ENCODE results near the gene STK24.
A peak's percentile ranks its signal among the peaks of the same experiment; 100 is the strongest.
"Not testable (repeated sequence)": the region's sequence is repeated elsewhere in the genome, so short reads cannot be mapped to it uniquely, and the experiment has no call there.

The STK24 gene

DNA sequence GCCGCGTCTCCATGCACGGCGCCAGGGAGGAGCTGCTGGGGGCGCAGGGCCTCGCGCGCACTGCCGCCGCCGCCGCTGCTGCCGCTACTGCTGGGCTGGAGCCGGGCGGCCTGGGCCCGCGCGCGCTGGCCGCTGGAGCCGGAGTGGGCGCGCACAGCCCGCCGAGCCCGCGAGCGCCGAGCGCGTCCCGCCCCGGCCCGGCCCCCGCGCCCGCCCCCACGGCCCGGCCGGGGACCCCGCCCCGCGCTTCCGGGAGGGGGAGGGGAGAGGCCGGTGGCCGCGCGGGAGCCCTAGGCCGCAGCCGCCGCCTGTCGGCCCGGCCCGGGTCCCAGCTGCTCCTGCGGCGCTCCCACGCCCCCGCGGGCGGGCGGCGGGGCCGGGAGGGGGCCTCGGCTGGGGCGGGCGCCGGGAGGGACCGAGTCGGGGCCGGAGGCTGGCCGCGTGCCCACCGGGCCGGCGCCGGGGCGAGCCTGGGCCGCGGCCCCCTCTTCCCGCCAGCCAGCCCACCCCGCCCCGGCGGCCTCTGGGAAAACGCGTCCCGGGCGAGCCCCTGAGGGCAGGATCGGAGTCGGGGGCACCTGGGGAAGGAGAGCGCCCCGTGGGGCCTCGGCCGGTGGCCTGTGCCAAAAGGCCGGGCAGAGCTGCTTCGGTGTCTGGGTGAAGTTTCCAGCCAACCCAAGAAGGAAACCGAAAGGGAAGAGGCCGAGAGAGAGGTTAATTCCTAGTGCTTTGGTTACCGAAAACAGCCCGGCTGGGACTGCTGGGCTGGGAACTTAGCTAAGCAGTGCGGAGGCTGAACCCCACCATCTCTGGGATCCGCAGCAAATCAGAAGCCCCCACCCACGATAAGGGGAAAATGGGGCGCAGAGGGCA is at the start of gene STK24:
Gene STK24 (minus strand): TSS at position 145 of the 873 bp plus-strand sequence. CDS start 321 bp downstream, outside the sequence.
- peak; percentile 85 for DNase-seq (ENCODE audit: low read depth)

DNA sequence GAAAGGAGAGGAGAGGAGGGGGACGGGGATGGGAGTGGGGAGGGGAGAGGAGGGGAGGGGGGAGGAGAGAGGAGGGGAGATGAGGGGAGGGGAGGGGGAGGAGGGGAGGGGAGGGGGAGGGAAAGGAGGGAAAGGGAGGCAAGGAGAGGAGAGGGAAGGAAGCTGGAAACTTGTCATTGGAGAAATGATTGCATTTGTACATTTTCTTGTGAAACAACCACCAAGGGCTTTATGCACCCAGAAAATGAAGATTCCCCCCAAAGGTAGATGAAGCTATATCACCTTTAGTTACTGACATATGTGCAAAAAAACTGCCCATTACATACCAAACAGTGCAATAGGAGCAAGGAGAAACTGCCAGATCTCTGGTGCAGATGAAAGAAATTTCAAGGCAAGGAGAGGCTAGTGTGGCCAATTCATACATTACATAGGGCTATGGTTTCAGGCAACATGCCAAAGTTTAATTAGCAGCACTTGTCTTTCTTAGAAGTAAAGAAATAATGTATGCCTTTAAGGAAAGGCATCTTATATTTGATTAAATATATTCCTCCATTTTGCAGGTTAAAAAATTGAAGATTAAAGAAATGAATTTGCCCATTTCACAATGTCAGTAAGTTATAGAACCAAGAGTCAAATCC is 49.5 kb upstream of the STK24 start:
- no peak for DNase-seq (ENCODE audit: low read depth)

DNA sequence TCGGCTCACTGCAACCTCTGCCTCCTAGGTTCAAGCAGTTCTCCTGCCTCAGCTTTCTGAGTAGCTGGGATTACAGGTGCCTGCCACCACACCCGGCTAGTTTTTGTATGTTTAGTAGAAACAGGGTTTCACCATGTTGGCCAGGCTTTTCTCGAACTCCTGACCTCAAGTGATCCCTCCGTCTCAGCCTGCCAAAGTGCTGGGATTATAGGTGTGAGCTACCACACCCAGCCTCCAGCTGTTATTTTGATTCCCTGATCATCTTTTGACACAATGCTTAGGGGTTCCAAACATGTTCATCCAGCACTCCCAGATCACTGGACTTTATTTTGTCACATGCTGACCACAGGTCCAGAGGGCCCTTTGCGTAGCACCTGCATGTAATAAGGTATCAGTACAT is 47.7 kb upstream of the STK24 start:
- DNase-seq (ENCODE audit: low read depth), result not testable (repeated sequence)

DNA sequence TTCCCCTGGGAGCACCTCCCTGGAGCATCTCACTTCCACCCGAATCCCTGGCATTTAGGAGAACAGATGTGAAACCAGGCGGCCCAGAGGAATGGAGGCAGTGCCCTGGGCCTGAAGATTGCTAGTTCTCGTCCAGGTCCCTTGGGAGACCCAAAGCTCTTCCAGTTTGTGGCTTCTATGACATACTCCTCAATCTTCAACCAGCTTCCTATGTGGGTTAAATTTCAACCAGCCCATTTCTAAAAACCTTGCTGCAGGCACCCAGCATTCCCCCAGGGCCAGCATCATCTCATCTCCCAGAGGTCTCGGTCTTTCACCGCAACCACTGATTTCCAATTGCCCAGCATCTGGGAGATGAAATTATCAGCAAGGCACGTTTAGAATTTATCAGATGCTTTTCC is 46.0 kb upstream of the STK24 start:
- DNase-seq (ENCODE audit: low read depth), result no peak

DNA sequence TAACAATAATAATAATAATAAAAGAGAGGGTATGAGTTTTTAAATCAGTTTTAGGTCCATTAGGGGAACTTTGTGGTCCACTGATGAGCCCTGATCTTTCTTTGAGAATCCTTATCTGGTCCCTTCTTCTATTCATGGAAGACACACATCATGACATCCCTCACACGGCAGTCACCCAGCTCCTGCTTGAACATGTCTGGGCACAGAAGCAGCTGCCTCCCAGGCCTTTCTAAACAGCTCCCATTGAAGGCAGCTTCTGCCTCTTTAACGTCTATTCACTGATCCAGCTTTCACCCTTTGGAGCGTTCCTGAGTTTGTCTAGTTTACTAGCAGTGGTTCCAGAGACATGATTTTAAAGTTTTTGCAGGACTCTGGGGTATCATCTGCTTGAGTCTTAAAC is 42.6 kb upstream of the STK24 start:
- DNase-seq (ENCODE audit: low read depth), result no peak

DNA sequence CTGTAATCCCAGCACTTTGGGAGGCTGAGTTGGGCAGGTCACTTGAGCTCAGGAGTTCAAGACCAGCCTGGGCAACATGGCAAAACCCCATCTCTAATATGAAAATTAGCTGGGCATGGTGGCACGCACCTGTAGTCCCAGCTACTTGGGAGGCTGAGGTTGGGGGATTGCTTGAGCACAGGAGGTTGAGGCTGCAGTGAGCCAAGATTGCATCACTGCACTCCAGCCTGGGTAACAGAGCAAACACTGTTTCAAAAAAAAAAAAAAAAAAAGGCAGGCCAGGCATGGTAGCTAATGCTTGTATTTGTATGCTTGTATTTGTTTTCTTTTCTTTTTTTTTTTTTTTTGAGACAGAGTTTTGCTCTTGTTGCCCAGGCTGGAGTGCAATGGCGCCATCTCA is 38.7 kb upstream of the STK24 start:
- not testable (repeated sequence) for DNase-seq (ENCODE audit: low read depth)

DNA sequence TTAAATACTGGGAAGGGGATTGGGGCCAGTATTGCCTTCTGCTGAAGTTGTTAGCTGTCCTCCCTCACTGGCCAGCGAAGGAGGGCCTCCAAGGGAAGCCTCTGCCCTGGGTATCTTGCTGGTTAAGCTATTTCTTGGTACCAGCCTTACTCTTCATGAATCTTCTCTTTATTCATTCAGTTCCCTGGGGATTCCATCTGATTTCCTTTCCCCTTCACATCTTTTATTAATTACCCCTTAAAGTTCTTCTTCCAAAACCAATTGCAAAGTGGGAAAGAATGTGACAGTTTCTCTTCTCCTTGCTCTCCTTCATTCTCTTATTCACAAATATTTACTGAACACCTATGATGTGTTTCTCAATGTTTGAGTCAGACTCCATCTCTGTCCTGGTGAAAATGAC is 36.7 kb upstream of the STK24 start:
- no peak for DNase-seq (ENCODE audit: low read depth)

DNA sequence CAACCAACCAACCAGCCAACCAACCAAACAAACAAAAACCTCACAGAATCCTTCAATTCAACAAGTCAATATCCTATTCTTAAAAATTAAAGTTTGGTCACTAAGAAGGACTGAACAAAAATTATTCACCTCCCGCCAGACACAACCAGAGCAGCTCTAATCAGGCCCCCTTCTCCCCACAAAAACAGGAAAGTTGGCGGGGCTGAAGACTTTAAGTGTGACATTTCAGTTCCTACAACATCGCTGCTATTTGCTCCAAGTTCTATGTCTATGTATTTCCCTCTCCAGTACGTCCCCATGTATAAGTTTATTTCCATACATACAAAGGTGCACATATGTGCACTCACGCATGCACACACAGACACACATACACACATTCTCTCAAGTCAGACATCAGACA is 32.8 kb upstream of the STK24 start:
- no peak for DNase-seq (ENCODE audit: low read depth)

DNA sequence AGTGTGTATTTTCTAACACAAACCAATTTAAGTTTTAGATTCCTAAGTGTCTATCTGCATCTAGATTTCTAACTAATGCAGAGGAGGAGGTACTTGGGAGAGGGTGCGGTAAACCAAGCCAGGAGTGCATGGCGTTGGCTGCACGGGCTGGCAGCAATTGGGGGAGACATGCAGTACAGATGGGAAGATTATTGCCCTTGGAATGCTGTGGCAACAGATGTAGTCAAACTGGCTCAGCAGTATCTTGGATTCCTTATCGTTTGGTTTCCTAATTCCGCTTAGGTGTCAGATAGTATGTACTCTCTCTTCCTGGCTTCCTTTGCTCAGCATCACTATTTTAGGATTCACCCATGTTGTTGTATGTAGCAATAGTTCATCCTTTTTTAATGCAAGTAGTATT is 29.4 kb upstream of the STK24 start:
- DNase-seq (ENCODE audit: low read depth), result no peak

DNA sequence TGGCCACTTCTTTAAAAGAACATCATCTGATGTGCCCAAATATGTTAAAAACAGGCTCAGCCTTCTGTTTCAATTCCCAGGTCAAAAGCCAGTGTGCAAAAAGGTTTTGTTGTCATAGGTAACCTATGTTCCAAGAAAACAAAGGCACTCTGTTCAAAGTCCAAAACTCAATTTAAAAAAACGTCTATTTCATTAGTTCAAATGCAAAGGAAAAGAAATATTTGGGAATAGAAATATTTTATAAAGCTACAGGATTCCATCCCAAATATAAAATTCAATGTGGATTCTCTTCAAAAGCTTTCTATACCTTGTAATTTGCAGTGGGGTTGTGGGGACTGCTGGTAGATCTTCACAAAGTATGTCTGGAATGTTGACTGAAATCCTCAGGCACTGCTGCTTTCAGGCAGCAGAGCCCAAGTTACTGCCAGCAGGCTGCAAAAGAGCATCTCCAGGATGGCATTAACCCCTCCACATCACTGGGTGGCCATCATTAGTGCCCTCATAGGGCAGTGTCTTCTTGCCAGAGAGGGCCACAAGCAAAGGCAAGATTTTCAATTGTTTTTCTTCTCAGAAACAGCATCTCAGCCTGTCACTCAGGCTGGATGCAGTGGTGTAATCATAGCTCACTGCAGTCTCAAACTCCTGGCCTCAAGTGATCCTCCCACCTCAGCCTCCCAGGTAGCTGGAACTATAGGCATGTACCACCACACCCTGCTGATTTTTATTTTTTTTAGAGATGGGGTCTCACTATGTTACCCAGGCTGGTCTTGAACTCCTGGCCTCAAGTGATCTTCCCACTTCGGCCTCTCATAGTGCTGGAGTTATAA is 22.8 kb upstream of the STK24 start:
- no peak for DNase-seq (ENCODE audit: low read depth)

DNA sequence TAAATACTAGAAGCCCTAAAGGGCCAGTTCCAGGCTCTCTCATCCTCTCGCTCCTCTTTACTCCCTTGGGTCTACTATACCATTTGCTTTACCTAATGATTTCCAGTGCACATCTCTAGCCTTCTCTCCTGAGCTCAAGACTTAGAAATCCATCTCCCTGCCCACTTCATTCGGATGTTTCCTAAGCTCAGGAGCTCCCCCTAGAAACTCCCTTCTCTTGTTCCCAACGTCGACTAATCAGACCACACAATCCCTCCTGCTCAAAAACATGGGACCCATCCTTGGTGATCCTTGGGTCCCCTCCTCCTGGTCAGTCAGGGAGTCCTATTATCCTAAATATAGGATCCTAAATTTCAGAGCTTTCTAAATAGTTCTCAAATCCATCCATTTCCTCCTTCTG is 21.1 kb upstream of the STK24 start:
- DNase-seq (ENCODE audit: low read depth), result no peak

DNA sequence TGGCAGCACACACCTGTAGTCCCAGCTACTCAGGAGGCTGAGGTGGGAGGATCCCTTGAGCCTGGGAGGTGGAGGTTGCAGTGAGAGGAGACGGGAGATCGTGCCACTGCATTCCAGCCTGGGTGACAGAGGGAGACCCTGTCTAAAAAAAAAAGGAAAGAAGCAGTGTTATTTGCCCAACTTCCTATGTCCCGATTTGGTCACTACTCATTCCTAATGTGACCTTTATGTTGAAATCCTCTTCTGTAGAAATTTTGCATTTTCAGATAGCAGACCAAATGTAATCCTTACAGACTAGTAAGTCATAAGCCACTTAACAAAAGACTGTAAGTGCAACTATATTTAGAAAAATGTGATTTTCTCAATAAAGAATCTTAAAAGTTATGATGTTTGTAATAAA is 18.2 kb upstream of the STK24 start:
- DNase-seq (ENCODE audit: low read depth), result no peak

DNA sequence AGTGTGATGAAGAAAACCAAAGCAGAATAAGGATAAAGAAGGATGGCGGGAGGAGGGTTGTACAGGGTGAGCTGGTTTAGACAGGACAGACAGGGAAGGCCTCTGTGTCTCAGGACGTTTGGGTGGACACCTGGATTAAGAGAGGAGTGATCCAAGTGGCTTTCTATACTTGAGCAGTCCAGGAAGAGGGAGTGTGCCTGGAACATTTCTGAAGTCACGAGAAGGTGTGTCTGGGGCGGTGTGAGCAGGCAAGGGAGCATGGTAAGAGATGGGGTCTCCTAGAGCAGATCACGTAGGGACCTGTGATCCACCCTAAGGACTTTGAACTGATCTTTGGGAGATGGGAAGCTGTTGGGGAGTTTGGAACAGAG is 15.4 kb upstream of the STK24 start:
- DNase-seq (ENCODE audit: low read depth), result no peak

DNA sequence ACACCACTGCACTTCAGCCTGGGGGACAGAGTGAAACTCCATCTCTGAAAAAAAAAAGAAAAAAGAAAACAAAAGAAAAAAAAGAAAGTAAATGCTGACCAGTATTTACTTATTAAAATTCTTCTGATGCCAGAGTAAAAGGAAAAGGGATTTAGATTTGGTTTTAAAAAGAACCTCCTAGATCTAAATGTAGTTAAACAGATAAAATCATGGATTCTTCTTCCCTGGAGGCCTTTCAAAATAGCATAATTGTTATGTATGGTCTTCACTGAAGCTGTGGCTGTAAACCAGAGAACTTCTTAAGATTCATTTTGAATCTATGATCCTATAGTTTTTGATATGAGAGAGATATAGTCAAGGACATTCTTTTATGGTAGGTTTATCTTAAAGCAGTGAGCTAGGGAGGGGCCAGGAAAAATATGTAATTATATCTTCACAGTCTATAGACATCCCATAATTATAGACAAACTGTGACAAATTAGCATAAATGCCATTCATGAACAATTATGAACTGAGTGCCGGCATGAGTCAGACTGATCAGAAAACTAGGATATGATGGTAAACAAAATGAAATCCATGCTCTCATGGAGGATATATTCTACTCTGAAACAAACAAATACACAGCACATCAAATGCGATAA is 14.9 kb upstream of the STK24 start:
- DNase-seq (ENCODE audit: low read depth), result no peak

DNA sequence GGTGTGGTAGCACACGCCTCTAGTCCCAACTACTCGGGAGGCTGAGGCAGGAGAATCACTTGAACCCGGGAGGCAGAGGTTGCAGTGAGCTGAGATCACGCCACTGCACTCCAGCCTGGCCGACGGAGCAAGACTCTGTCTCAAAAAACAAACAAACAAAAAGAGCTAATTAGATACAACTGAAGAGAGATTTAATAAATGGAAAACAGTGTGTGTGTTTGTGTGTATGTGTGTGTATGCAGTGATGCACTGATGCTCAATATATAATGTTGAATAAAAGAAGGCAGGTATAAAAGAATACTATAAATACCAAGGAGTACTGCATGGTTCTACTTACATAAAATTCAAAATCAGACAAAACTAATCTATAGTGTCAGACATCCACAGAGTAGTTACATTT is 13.6 kb upstream of the STK24 start:
- DNase-seq (ENCODE audit: low read depth), result not testable (repeated sequence)

DNA sequence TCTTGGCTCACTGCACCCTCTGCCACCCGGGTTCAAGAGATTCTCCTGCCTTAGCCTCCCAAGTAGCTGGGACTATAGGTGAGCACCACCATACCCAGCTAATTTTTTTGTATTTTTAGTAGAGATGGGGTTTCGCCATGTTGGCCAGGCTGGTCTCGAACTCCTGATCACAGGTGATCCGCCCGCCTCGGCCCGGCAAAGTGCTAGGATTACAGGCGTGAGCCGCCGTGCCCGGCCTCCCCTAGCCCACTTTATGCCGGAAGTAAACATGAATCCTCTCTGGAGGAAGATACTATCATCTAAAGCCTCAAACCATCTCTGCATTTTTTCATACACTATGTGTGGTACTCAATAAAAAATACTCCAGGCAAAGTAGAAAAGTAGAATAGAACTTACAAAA is 12.6 kb upstream of the STK24 start:
- DNase-seq (ENCODE audit: low read depth), result not testable (repeated sequence)

DNA sequence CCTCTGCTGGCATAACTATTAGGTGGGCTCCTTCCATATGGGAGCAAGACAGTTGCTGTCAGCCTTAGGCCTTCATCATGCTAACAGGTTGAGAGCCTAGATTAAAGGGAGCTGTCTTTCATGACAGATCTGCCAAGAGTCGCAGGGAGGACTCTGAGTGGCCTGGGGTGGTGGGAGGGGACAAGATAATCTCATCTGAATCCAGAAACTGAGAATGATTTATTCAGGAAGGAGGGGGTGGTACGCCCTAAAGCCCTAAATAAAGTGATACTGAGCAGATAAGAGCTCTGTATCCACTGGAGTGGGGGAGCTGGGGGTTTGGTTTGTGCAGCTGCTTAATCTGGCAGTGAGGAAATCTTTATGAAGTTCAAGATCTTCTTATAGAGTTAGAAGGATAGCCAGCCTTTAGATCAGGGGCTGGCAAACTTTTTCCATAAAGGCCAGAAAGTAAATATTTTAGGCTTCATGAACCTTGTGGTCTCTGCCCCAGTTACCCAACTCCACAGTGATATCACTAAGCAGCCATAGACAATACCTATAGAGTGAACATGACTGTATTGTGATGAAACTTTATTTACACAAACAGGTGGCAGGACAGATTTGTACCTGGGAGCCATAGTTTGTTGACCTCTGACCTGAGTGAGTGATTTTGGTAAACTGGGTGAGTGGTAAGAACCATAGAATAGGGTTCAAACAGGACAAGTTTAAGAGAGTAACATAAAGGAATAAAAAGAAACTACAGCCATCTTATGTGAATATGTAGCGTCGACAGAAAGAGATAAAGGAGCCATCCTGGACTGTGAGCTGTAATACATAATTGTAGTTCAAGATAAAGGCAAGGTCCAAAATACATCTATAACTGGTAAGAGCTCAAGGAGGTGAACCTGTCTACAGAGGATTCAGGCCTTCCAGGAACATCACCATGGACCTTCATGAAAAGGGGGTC is 9.8 kb upstream of the STK24 start:
- DNase-seq (ENCODE audit: low read depth), result no peak

DNA sequence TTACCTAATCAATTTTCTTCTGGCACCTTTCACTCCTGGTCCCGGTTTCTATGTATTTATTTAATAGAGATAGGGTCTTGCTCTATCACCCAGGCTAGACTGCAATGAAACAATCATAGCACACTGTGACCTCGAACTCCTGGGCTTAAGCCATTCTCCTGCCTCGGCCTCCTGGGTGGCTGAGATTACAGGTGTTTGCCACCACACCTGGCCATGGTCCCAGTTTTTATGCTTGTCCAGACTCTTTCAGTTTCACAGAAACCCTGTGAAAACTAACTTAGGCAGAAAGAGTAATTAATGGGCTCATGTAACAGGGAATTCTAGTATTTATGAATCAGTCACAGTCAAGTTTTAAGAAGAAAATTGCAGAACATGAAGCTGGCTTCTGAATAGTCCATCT is 9.0 kb upstream of the STK24 start:
- DNase-seq (ENCODE audit: low read depth), result no peak

DNA sequence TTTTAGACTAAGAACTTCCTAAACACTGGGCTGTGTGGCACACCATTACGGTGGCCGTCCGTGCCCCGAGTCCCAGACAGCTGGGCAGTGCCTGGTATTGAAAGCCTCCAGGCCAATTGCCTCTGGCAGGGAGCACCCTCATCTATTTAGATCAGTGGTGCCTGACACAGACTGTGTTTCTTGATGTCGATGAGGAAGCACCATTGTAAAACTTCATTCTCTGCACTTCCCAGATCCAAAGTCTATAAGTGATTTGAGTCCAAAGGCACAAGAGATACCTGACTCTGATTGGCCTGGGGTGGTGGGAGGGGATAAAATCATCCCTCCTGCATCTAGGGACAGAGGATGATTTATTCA is 8.5 kb upstream of the STK24 start:
- DNase-seq (ENCODE audit: low read depth), result no peak

DNA sequence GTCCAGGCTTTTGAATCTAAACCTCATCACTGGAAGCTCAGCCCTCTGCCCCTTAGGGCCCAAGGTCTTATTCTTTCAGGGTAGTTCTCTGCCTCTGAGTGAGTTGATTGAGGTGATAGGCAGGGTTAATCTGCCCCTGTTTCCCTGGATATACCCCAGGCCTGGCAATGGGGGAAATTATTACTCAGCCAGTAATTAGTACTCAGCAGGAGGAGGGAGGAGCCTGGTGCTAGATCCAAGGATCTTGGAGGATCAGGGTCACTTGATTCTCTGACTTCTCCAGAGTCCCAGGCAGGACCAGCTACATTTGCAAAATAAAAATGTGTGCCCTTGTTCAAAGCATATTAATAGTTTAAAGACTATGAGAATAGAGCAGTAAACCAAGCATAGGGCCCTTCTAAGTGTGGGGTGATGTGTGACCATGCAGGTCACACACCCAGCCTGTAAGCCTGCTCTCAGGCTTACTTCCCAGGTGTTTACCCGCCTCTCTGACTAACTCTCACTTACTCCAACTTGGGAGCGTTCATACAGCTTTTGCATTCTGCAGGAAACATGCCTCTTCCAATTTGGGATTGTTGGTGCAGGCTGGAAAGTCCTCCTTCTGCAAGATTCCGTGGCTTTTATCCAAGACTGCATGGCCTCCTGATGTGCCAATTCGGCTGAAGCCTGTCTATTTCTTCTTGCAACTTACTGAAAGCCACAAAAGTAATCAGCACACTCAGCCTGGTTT is 7.9 kb upstream of the STK24 start:
- DNase-seq (ENCODE audit: low read depth), result no peak

DNA sequence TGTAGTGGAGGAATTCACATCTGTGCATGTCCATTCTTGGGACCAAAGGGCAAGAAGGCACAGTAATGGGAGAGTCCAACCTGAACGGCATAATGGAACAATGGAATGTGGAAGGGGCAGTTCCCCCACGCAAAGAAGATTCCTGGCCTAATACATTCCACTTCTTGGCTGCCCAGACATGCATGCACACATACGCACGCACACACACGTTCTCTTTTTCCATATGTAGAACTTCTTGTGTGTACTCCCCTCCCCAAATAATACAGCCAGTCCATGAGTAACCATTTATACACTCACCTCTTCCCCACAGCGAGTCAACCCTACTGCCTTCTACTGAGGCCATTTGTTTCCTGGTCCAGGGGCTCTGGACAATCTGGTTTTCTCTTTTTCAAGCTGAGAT is 6.0 kb upstream of the STK24 start:
- no peak for DNase-seq (ENCODE audit: low read depth)

All from iris pigment epithelial cell (primary cell).